NOMO-1 (cell line): ENCODE results near the gene CFTR.

Experiments
- DNase-seq, 2 experiments: peaks; one replicate each; lab custom pipeline; 2025; ENCODE audit not compliant: unreplicated experiment in 2 of 2; lab: John Stamatoyannopoulos, UW

CFTR gene

GRCh38 chr7:117640465-117640864 lies 160.6 kb downstream of the CFTR start:
- no peak for DNase-seq

DNA sequence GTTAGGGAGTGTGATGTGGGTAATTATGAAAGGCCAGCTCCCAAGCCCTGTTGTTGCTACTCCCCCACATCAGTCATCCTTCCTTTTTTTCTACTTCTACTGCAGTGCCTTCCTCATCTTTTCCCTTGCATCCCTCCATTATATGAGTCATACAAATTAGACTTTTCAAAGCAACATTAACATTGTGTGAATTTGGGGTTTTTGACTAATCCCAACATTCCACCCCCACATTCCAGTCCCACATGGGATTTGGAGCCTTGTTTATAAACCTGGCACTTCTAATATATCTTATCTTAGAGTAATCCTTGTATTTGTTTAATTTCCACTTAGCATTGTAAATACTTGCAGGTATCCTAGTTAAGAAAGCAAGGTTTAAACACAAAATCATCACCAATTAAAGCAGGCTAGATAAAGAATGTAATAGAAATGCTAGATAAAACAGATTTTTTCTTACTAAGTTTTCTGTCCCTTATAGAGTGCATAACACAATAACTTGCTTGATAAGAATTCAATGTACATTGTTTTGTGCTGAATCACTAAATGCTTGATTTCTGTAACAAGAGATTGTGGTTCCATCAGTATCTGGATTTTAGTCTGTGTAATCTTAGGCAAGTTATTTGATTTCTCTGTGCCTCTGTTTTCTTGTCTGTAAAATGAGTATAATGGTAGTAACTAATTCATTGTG lies 165.8 kb downstream of the CFTR start:
- DNase-seq = no peak

- no peak for DNase-seq
These were observed 168.5 kb downstream of the CFTR start for GRCh38 chr7:117648203-117648866.

DNA sequence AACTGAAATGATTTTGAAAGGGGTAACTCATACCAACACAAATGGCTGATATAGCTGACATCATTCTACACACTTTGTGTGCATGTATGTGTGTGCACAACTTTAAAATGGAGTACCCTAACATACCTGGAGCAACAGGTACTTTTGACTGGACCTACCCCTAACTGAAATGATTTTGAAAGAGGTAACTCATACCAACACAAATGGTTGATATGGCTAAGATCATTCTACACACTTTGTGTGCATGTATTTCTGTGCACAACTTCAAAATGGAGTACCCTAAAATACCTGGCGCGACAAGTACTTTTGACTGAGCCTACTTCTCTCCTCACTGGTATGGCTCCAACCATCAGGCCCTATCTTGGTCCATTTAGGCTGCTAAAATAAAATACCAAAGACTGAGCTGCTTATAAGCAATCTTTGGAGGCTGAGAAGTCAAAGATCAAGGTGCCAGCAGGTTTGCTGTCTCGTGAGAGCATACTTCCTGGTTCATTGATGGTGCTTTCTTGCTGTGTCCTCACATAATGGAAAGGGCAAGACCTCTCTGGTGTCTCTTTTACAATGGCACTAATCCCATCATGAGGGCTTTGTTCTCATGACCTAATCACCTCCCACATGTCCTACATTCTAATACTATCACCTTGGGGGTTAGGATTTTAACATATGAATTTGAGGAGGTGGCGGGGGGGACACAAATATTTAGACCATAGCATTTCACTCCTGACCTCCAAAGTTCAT lies 173.3 kb downstream of the CFTR start:
- DNase-seq = no peak

DNA sequence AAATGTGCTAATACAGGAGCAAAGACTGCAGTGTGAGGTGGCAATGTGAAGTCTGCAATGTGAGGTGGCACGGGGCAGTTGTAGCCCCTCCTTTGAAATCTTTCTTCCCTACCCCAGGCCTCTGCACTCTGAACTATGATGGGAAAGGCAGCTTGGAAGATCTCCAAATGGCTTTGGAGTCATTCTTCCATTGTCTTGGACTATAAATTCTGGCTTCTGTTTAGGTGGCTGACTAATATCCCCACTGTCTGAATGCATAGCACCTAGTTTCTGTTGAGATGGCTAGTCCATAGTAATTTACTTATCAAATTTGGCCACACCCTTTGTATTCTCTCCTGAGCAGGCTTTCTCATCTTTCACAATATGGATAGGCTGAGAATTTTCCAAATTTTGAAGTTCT lies 175.0 kb downstream of the CFTR start:
- DNase-seq = no peak

DNA sequence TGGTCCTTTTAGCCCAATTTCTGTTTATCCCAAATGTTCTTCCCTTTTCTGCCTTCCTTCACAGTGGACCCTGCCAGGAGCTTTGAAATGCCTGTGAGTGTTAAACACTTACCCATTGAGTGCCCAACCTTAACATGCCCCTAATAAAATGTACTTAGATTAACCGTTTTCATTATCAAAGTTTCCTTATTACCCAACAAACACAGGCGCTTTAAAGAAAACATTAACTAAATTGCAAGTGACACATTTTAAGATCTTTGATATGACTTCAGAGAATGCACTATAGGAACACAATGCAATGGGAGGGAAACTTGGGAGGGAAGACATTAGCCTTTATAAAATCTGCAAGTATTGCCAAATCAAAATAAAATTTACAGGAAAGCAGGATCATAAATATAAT lies 177.0 kb downstream of the CFTR start:
- no peak for DNase-seq

- DNase-seq = no peak
These were observed 179.7 kb downstream of the CFTR start for GRCh38 chr7:117659531-117660011.

DNA sequence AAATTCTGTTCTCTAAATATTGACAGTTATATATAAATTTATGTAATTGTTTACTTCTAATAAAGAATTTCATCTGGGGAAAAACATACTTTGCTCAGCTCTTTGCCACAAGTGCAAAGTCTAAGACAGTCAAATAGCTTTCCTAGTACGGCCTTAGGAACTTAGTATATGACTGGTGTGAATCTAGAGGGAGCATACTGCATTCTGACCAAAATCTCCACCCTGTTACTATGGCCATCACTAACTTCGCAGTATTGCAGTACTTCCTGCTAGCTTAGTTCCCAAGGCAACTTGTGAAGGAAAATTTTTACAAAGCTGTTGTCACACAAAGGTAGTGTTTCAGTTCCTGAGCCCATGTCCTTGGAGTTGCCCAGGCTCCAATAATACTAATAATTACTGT lies 181.5 kb downstream of the CFTR start:
- no peak for DNase-seq

GRCh38 chr7:117664047-117664446 lies 184.2 kb downstream of the CFTR start:
- no peak for DNase-seq

- DNase-seq = no peak
These were observed 185.5 kb downstream of the CFTR start for GRCh38 chr7:117665368-117665767.

- no peak for DNase-seq
These were observed 186.2 kb downstream of the CFTR start for GRCh38 chr7:117666031-117666430.

DNA sequence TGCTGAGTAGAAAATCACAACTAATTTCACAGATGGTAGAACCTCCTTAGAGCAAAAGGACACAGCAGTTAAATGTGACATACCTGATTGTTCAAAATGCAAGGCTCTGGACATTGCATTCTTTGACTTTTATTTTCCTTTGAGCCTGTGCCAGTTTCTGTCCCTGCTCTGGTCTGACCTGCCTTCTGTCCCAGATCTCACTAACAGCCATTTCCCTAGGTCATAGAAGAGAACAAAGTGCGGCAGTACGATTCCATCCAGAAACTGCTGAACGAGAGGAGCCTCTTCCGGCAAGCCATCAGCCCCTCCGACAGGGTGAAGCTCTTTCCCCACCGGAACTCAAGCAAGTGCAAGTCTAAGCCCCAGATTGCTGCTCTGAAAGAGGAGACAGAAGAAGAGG lies 186.9 kb downstream of the CFTR start:
- DNase-seq = no peak

GRCh38 chr7:117667456-117667855 lies 187.6 kb downstream of the CFTR start:
- no peak for DNase-seq

DNA sequence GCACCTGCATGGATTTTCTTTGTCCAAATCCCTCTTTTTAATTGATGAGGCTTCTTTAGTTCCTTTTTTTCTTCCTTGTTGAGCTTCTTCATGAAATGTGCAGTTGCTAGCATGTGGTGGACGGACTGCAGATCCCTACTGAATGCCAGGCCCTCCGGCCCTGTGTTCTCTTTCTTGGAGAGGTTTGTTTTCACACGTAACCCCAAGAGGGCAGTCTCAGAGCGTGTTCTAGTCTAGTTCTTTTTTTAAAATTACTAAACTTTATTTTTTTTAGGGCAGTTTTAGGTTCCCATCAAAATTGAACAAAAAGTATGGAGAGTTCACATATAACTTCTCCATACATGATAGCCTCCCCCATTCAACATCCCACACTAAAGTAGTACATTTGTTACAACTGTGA lies 190.0 kb downstream of the CFTR start:
- no peak for DNase-seq

DNA sequence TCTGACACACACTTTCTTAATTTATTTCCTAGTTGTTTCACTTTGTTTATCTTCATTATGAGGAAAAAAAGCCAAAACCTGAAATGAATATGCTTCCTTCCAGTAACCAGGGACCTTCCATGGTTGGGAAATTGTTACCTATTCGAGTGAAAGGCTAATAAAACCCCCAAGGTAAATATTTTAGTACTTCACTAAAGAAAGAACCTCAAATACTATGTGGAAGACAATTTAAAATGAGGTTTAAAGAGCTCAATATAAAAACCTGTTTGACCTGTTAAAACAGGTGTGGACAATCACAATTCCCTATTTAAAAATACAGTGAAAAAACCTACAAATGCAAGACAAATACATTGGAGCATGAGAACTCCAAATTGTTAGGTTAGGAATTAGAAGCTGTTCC lies 192.6 kb downstream of the CFTR start:
- no peak for DNase-seq

- no peak for DNase-seq
These were observed 193.5 kb downstream of the CFTR start for GRCh38 chr7:117673367-117673766.

GRCh38 chr7:117673839-117674238 lies 194.0 kb downstream of the CFTR start:
- no peak for DNase-seq

GRCh38 chr7:117674617-117675016 lies 194.8 kb downstream of the CFTR start:
- DNase-seq = no peak

DNA sequence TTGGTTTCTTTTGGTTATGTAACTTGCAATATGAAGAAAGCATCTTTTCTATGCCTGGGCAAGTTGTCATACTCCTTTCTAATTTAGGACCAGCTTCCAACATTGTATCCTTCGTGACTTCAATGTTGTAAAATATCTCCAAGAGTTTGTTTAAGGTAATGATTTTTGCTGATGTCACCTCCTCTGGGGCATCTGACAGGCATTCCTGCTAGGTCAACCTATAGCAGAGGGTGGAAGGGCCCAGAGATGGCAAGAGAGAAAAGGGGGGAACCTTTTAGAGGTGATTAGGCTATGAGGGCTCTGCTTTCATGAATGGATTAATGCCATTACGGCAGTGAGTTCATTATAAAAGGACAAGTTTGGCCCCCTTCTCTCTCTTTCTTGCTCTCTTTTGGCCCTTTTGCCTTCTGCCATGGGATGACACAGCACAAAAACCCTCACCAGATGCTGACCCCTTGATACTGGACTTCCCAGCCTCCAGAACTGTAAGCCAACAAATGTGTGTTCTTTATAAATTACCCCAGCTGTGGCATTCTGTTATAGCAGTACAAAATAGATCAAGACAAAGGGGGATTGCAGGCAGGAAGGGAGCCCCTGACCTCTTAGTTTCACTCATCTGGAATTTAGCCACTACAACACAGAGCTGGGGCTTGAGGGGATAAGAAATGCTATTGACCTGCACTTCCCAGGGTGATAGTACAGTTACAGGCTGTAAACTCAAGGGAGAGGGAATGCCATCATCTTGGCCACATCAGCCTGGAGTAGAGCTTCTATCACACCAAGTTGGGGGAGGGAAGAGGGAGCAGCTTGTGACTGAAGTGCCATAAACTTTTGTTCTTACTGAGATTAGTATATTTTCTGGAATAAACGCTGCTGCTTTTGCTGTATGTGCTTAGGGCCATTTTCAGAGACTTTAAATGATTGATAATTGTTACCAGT lies 195.9 kb downstream of the CFTR start:
- no peak for DNase-seq

- DNase-seq = no peak
These were observed 199.3 kb downstream of the CFTR start for GRCh38 chr7:117679120-117679519.
